ENCODE data around the gene CAMK2D.

CAMK2D gene

DNA sequence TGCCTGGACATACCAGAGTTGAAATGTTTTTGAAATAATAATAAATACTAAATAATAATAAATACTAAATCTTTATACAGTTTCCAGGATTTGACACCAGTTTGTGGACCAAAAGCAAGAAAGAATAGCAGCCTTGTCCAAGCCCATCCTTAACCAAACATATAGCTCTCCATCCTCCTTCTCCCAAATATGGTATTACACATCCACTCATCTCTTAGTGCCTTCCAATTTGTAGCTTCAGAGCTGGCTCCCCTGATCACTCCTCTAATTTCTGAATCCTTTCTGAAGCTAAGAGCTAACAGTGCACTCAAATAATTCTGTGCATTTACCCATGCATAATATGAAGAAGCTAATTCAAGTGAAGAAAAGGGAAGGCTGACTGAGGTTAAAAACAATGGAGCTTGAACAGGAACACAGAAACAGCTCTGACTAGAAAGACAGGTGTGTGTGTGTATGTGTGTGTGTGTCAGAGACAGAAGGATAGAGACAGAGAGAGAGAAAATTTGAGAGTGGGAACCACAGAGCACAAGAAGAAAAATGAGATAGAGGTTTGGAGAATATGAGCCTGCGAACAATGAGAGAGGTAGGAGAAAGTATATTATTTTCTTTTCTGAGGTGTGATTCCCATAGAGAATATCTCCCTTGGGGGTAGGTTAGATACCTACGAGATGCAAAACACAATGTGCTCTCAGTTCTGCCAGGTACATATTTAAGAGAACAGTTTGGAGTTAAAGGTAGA lies 123.5 kb downstream of the CAMK2D start:
- Histone ChIP-seq H3K4ac (ENCODE audit: low read length) (no peak overlapping the region), H3K14ac (ENCODE audit: low read length) (no peak overlapping the region), H3K18ac (ENCODE audit: low read length) (no peak overlapping the region), H3K27me3 (ENCODE audit: control insufficient read depth in 3 of 3, insufficient read depth in 3 of 3, low read depth in 1 of 3, low read length in 3 of 3) (no peaks in the 10 kb centered on the region), H2BK5ac (ENCODE audit: low read length) (no peak overlapping the region), H3K9ac (ENCODE audit: low read depth, low read length, poor library complexity) (no peak overlapping the region), H3K23ac (ENCODE audit: low read depth, low read length, poor library complexity) (no peak overlapping the region), H2AFZ (ENCODE audit: low read length) (no peak overlapping the region), H3K4me1 (ENCODE audit: control insufficient read depth in 2 of 2, insufficient read depth in 1 of 2, low read depth in 1 of 2, low read length in 2 of 2) (peaks cover 5 to 11% of the 10 kb centered on the region in 2 donors), H2AK5ac (ENCODE audit: low read depth, low read length) (no peak overlapping the region), H2BK15ac (ENCODE audit: low read length) (no peak overlapping the region), H3K27ac (replicated peaks; ENCODE audit: low read length) (no peak overlapping the region), H3K9me3 (replicated peaks in 1 of 2; ENCODE audit: control insufficient read depth in 2 of 2, insufficient read depth in 1 of 2, low read depth in 1 of 2, low read length in 2 of 2) (no peaks in the 10 kb centered on the region), H4K8ac (ENCODE audit: low read depth, low read length) (no peak overlapping the region), H3K36me3 (replicated peaks in 1 of 2; ENCODE audit: control insufficient read depth in 2 of 2, insufficient read depth in 2 of 2, low read length in 2 of 2) (no peaks in the 10 kb centered on the region), H2BK12ac (ENCODE audit: low read length) (no peak overlapping the region), H2BK120ac (ENCODE audit: low read depth, low read length) (no peak overlapping the region), H3K79me1 (ENCODE audit: low read depth, low read length) (no peaks in the 10 kb centered on the region), H3K4me2 (ENCODE audit: insufficient read depth, low read length, poor library complexity, severe bottlenecking) (no peak overlapping the region), H4K91ac (ENCODE audit: low read depth, low read length, poor library complexity) (no peak overlapping the region), H3K4me3 (ENCODE audit: low read length in 2 of 2) (no peak overlapping the region)
- DNase-seq (ENCODE audit: low spot score), result no peak
- no CpG with 5 or more reads among the region's 2 CpGs for WGBS, 2 donors (ENCODE audit: extremely low coverage in 2 of 2, insufficient read length in 2 of 2, insufficient replicate concordance in 1 of 2)

DNA sequence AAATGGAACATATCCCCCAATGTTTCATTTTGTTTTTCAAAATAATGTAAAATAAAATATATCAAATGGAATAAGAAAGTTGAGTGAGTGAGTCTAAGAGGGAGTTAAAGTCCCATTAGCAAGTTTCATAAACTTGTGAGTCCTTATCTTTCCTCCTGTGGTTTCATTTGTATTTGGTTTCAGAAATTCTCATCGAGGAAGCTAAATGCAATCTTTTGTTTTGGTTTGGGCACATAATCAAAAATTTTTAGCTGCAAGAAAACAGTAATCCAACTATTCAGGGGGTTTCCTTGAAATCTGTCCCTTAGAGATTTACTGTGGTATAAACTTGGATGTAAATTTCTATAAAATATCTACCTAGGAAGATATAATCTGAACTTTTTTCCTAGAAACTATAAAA lies 124.2 kb downstream of the CAMK2D start:
- Histone ChIP-seq H2AFZ (ENCODE audit: low read length) (no peak overlapping the region), H3K23ac (ENCODE audit: low read depth, low read length, poor library complexity) (no peak overlapping the region), H2BK120ac (ENCODE audit: low read depth, low read length) (no peak overlapping the region), H3K4me3 (ENCODE audit: low read length in 2 of 2) (no peak overlapping the region), H2AK5ac (ENCODE audit: low read depth, low read length) (no peak overlapping the region), H3K27me3 (ENCODE audit: control insufficient read depth in 3 of 3, insufficient read depth in 3 of 3, low read depth in 1 of 3, low read length in 3 of 3) (no peaks in the 10 kb centered on the region), H3K4me1 (ENCODE audit: control insufficient read depth in 2 of 2, insufficient read depth in 1 of 2, low read depth in 1 of 2, low read length in 2 of 2) (peaks cover 5 to 11% of the 10 kb centered on the region in 2 donors), H3K27ac (replicated peaks; ENCODE audit: low read length) (no peak overlapping the region), H3K36me3 (replicated peaks in 1 of 2; ENCODE audit: control insufficient read depth in 2 of 2, insufficient read depth in 2 of 2, low read length in 2 of 2) (no peaks in the 10 kb centered on the region), H3K9ac (ENCODE audit: low read depth, low read length, poor library complexity) (no peak overlapping the region), H2BK15ac (ENCODE audit: low read length) (no peak overlapping the region), H4K8ac (ENCODE audit: low read depth, low read length) (no peak overlapping the region), H3K18ac (ENCODE audit: low read length) (no peak overlapping the region), H3K79me1 (ENCODE audit: low read depth, low read length) (no peaks in the 10 kb centered on the region), H4K91ac (ENCODE audit: low read depth, low read length, poor library complexity) (no peak overlapping the region), H3K4me2 (ENCODE audit: insufficient read depth, low read length, poor library complexity, severe bottlenecking) (no peak overlapping the region), H3K4ac (ENCODE audit: low read length) (no peak overlapping the region), H2BK5ac (ENCODE audit: low read length) (no peak overlapping the region), H2BK12ac (ENCODE audit: low read length) (no peak overlapping the region), H3K14ac (ENCODE audit: low read length) (no peak overlapping the region), H3K9me3 (replicated peaks in 1 of 2; ENCODE audit: control insufficient read depth in 2 of 2, insufficient read depth in 1 of 2, low read depth in 1 of 2, low read length in 2 of 2) (no peaks in the 10 kb centered on the region)
- DNase-seq (ENCODE audit: low spot score), result no peak
- WGBS, 2 donors (ENCODE audit: extremely low coverage in 2 of 2, insufficient read length in 2 of 2, insufficient replicate concordance in 1 of 2), result no CpG with 5 or more reads among the region's 1 CpG

DNA sequence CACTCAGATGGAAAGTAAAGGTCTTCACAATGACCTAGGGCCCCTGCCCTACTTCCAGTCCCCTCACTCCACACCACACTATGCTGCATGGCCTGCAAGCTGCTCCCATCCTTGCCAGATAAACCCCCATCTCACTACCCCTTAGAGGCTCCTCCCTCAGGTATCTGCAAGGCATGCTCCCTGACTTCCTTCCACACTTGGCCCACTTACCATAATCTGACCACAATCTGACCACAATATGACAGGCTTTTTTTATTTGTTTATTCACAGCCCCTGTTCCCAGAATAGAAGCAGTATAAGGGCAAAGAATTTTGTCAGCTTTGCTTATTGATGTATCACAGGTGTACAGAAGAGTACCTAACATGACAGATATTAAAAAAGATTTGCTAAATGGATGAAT lies 124.7 kb downstream of the CAMK2D start:
- H3K27ac ChIP-seq (replicated peaks; ENCODE audit: low read length), result no peak overlapping the region
- no peak overlapping the region for H2BK12ac ChIP-seq (ENCODE audit: low read length)
- no peak overlapping the region for H3K9ac ChIP-seq (ENCODE audit: low read depth, low read length, poor library complexity)
- H2AFZ ChIP-seq (ENCODE audit: low read length), result no peak overlapping the region
- no peak overlapping the region for H3K4ac ChIP-seq (ENCODE audit: low read length)
- H3K4me3 ChIP-seq (ENCODE audit: low read length in 2 of 2), result no peak overlapping the region
- no peak overlapping the region for H3K18ac ChIP-seq (ENCODE audit: low read length)
- no peak overlapping the region for H3K4me2 ChIP-seq (ENCODE audit: insufficient read depth, low read length, poor library complexity, severe bottlenecking)
- no peak overlapping the region for H3K23ac ChIP-seq (ENCODE audit: low read depth, low read length, poor library complexity)
- H4K8ac ChIP-seq (ENCODE audit: low read depth, low read length), result no peak overlapping the region
- no peaks in the 10 kb centered on the region for H3K79me1 ChIP-seq (ENCODE audit: low read depth, low read length)
- H3K14ac ChIP-seq (ENCODE audit: low read length), result no peak overlapping the region
- H2BK120ac ChIP-seq (ENCODE audit: low read depth, low read length), result no peak overlapping the region
- H4K91ac ChIP-seq (ENCODE audit: low read depth, low read length, poor library complexity), result no peak overlapping the region
- H3K4me1 ChIP-seq (ENCODE audit: control insufficient read depth in 2 of 2, insufficient read depth in 1 of 2, low read depth in 1 of 2, low read length in 2 of 2), result peaks cover 5 to 11% of the 10 kb centered on the region in 2 donors
- no peak overlapping the region for H2BK5ac ChIP-seq (ENCODE audit: low read length)
- H3K9me3 ChIP-seq (replicated peaks in 1 of 2; ENCODE audit: control insufficient read depth in 2 of 2, insufficient read depth in 1 of 2, low read depth in 1 of 2, low read length in 2 of 2), result no peaks in the 10 kb centered on the region
- H2BK15ac ChIP-seq (ENCODE audit: low read length), result no peak overlapping the region
- no peak for DNase-seq (ENCODE audit: low spot score)
- no peak overlapping the region for H2AK5ac ChIP-seq (ENCODE audit: low read depth, low read length)
- H3K27me3 ChIP-seq (ENCODE audit: control insufficient read depth in 3 of 3, insufficient read depth in 3 of 3, low read depth in 1 of 3, low read length in 3 of 3), result no peaks in the 10 kb centered on the region
- H3K36me3 ChIP-seq (replicated peaks in 1 of 2; ENCODE audit: control insufficient read depth in 2 of 2, insufficient read depth in 2 of 2, low read length in 2 of 2), result no peaks in the 10 kb centered on the region

DNA sequence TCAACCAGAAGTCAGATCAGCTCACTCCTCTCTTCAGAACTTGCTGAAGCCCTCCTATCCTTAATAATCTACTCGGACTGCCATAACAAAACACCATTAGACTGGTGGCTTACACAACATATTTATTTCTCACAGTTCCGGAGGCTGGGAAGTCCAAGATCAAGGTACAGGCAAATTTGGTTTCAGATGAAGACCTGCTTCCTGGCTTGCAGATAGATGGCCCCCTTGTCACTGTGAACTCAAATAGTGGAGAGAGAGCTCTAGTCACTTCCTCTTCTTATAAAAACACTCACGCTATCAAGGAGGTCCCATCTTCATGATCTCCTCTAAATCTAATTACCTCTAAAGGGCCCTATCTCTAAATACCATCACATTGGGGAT lies 125.1 kb downstream of the CAMK2D start:
- no peak overlapping the region for H3K4ac ChIP-seq (ENCODE audit: low read length)
- DNase-seq (ENCODE audit: low spot score), result no peak
- no peaks in the 10 kb centered on the region for H3K27me3 ChIP-seq (ENCODE audit: control insufficient read depth in 3 of 3, insufficient read depth in 3 of 3, low read depth in 1 of 3, low read length in 3 of 3)
- H3K14ac ChIP-seq (ENCODE audit: low read length), result no peak overlapping the region
- H2AK5ac ChIP-seq (ENCODE audit: low read depth, low read length), result no peak overlapping the region
- H3K9me3 ChIP-seq (replicated peaks in 1 of 2; ENCODE audit: control insufficient read depth in 2 of 2, insufficient read depth in 1 of 2, low read depth in 1 of 2, low read length in 2 of 2), result no peaks in the 10 kb centered on the region
- H2BK12ac ChIP-seq (ENCODE audit: low read length), result no peak overlapping the region
- no peak overlapping the region for H3K9ac ChIP-seq (ENCODE audit: low read depth, low read length, poor library complexity)
- no peak overlapping the region for H2BK15ac ChIP-seq (ENCODE audit: low read length)
- H3K4me1 ChIP-seq (ENCODE audit: control insufficient read depth in 2 of 2, insufficient read depth in 1 of 2, low read depth in 1 of 2, low read length in 2 of 2), result peaks cover 5 to 11% of the 10 kb centered on the region in 2 donors
- no peak overlapping the region for H4K91ac ChIP-seq (ENCODE audit: low read depth, low read length, poor library complexity)
- no peak overlapping the region for H3K4me3 ChIP-seq (ENCODE audit: low read length in 2 of 2)
- no peaks in the 10 kb centered on the region for H3K36me3 ChIP-seq (replicated peaks in 1 of 2; ENCODE audit: control insufficient read depth in 2 of 2, insufficient read depth in 2 of 2, low read length in 2 of 2)
- no peak overlapping the region for H2BK5ac ChIP-seq (ENCODE audit: low read length)
- no peak overlapping the region for H3K27ac ChIP-seq (replicated peaks; ENCODE audit: low read length)
- H3K23ac ChIP-seq (ENCODE audit: low read depth, low read length, poor library complexity), result no peak overlapping the region
- WGBS, 2 donors (ENCODE audit: extremely low coverage in 2 of 2, insufficient read length in 2 of 2, insufficient replicate concordance in 1 of 2), result no CpG with 5 or more reads among the region's 3 CpGs
- H3K4me2 ChIP-seq (ENCODE audit: insufficient read depth, low read length, poor library complexity, severe bottlenecking), result no peak overlapping the region
- H4K8ac ChIP-seq (ENCODE audit: low read depth, low read length), result no peak overlapping the region
- H2BK120ac ChIP-seq (ENCODE audit: low read depth, low read length), result no peak overlapping the region
- no peaks in the 10 kb centered on the region for H3K79me1 ChIP-seq (ENCODE audit: low read depth, low read length)
- no peak overlapping the region for H3K18ac ChIP-seq (ENCODE audit: low read length)
- H2AFZ ChIP-seq (ENCODE audit: low read length), result no peak overlapping the region
